GM12878 (cell line): ENCODE measurements around the gene RTN3. TPM values are rescaled to one million over a fixed set of nuclear protein-coding genes. Genes with fewer than 3 reads are reported as not detected.
A peak's percentile ranks its signal among the peaks of the same experiment; 100 is the strongest.

Experiments used
- ATAC-seq: fragments of 200-7000 bp; cut with Tn5 transposase; 3 replicates; pipeline ENCODE4 v1.9.1; 2020; ENCODE audit warnings: mild to moderate bottlenecking, moderate library complexity
- BruUV-seq: library from RNA; stranded (reverse); fragments of 400-500 nt; replicated peaks from 2 replicates; lab custom pipeline; 2021; lab: Mats Ljungman, UMichigan
- CTCF ChIA-PET: fragments of 300-600 bp; sonication (Branson Sonifier 250); formaldehyde crosslinking; extraction: SDS; loops from one replicate; lab custom pipeline; 2021; ENCODE audit warnings: inconsistent platforms; lab: Yijun Ruan, JAX
- POLR2A ChIA-PET: fragments of 350-600 bp; formaldehyde crosslinking; extraction: SDS; loops from one replicate; lab custom pipeline; 2021; ENCODE audit warnings: inconsistent platforms; lab: Charles Lee
- RAD21 ChIA-PET: fragments of 300-600 bp; sonication (Branson Sonifier 250); formaldehyde crosslinking; loops from one replicate; lab custom pipeline; 2023; ENCODE audit warnings: antibody characterized with exemption; ENCODE audit not compliant: unreplicated experiment; lab: Charles Lee
- SMC1A ChIA-PET: fragments of 300-600 bp; sonication (Branson Sonifier 250); formaldehyde crosslinking; loops from one replicate; lab custom pipeline; 2023; ENCODE audit not compliant: unreplicated experiment, uncharacterized antibody; lab: Charles Lee
- DNase-seq: peaks from one replicate; pipeline ENCODE4 v3.0.0-alpha.2; 2011; ENCODE audit warnings: low read depth, low spot score
- FAIRE-seq: peaks from 3 replicates; lab custom pipeline; 2011; peaks lifted over from hg19 to GRCh38; lab: Jason Lieb, UNC
- H2AFZ ChIP-seq: 2 replicates; pipeline ENCODE4 v1.6.0; 2011; ENCODE audit warnings: low read depth, low read length, control low read depth; ENCODE audit not compliant: control insufficient read depth
- H3K27ac ChIP-seq: 2 replicates; pipeline ENCODE4 v1.5.1; 2011; ENCODE audit warnings: control low read depth; ENCODE audit not compliant: control insufficient read depth, insufficient read depth
- H3K27me3 ChIP-seq, 2 experiments: replicated peaks in 1 of 2; 2 replicates each; pipeline versions ENCODE4 v1.6.0 to v1.6.1; 2011; ENCODE audit warnings: low read length in 1 of 2; ENCODE audit not compliant: control insufficient read depth in 2 of 2, insufficient read depth in 2 of 2
- H3K36me3 ChIP-seq, 2 experiments: 2 replicates each; pipeline ENCODE4 v1.5.1; 2011; ENCODE audit warnings: low read length in 1 of 2; ENCODE audit not compliant: control insufficient read depth in 2 of 2, insufficient read depth in 2 of 2
- H3K4me1 ChIP-seq: 2 replicates; pipeline ENCODE4 v1.6.1; 2011; ENCODE audit warnings: mild to moderate bottlenecking, low read length, moderate library complexity, mixed read lengths; ENCODE audit not compliant: control insufficient read depth, insufficient read depth
- H3K4me2 ChIP-seq: 2 replicates; pipeline ENCODE4 v1.6.0; 2011; ENCODE audit warnings: control low read depth; ENCODE audit not compliant: control insufficient read depth, insufficient read depth
- H3K4me3 ChIP-seq: fragments of 200-600 bp; sonication (generic); 2 replicates; pipeline ENCODE4 v1.5.1; 2016
- H3K79me2 ChIP-seq: 2 replicates; pipeline ENCODE4 v1.6.0; 2011; ENCODE audit warnings: low read length; ENCODE audit not compliant: control insufficient read depth, insufficient read depth
- H3K9ac ChIP-seq: 2 replicates; pipeline ENCODE4 v1.8.0; 2011; ENCODE audit warnings: low read length, control low read depth, mixed read lengths; ENCODE audit not compliant: control insufficient read depth, insufficient read depth
- H3K9me3 ChIP-seq: replicated peaks from 3 replicates; pipeline ENCODE4 v1.5.1; 2011; ENCODE audit warnings: mild to moderate bottlenecking, low read length; ENCODE audit not compliant: control insufficient read depth, insufficient read depth
- H4K20me1 ChIP-seq: 2 replicates; pipeline ENCODE4 v1.6.0; 2011; ENCODE audit not compliant: control insufficient read depth, insufficient read depth
- BACH1 ChIP-seq: fragments of 450-650 bp; IDR thresholded peaks from 2 replicates; pipeline ENCODE4 v1.6.1; 2017; ENCODE audit warnings: mild to moderate bottlenecking, borderline replicate concordance
- CHD4 ChIP-seq: fragments of 200-600 bp; sonication (generic); IDR thresholded peaks from 2 replicates; pipeline ENCODE4 v1.6.1; 2016; ENCODE audit warnings: mild to moderate bottlenecking
- GATAD2B ChIP-seq: fragments of 450-650 bp; conservative IDR thresholded peaks from 2 replicates; pipeline ENCODE4 v1.6.1; 2017; ENCODE audit warnings: low read depth, mild to moderate bottlenecking, moderate library complexity
- IKZF2 ChIP-seq, 2 experiments: fragments of 450-650 bp; IDR thresholded peaks; 2 replicates each; pipeline ENCODE4 v1.6.1; 2017; ENCODE audit warnings: mild to moderate bottlenecking in 2 of 2, moderate library complexity in 2 of 2
- KDM1A ChIP-seq: fragments of 200-600 bp; sonication (generic); IDR thresholded peaks from 2 replicates; pipeline ENCODE4 v1.6.1; 2016; ENCODE audit warnings: borderline replicate concordance
- NR2F1 ChIP-seq: fragments of 450-650 bp; conservative IDR thresholded peaks from 2 replicates; pipeline ENCODE4 v1.6.1; 2017; ENCODE audit warnings: mild to moderate bottlenecking
- SIN3A ChIP-seq: IDR thresholded peaks from 2 replicates; pipeline ENCODE4 v1.6.1; 2012; ENCODE audit warnings: low read depth, low read length, improper control_type of control experiment
- SMAD1 ChIP-seq: fragments of 450-650 bp; IDR thresholded peaks from 2 replicates; pipeline ENCODE4 v1.6.1; 2018; ENCODE audit warnings: mild to moderate bottlenecking, low read depth; ENCODE audit not compliant: partially characterized antibody
- WGBS: methylation state at CpG from one replicate; pipeline ENCODE4 v1.1.6; 2016; ENCODE audit warnings: low lambda C conversion rate; ENCODE audit not compliant: insufficient replicate concordance, insufficient coverage; ENCODE audit errors: missing lambda C conversion rate; 5-methylcytosine and 5-hydroxymethylcytosine counted together
- in situ Hi-C: fragments of 300-500 bp; cut with MboI; formaldehyde crosslinking; loops from 9 replicates; pipeline ENCODE4 v1.14.3; 2018; ENCODE audit warnings: mixed read lengths
- intact Hi-C: fragments of 100-400 bp; cut with micrococcal nuclease; formaldehyde crosslinking; loops from one replicate; pipeline ENCODE4 v1.14.2; 2022; ENCODE audit not compliant: unreplicated experiment
- polyA plus RNA-seq, 11 experiments: library from polyadenylated mRNA; depleted of rRNA in 4 of 11; unstranded in 6 of 11; stranded (reverse) in 5 of 11; fragments of >200 nt; fragmentation: Nextera tagmentation in 4 of 11; fragmentation: Illumina TruSeq in 1 of 11; extraction: Ambion mirVana in 4 of 11; extraction: Trizol in 1 of 11; gene quantifications; 1 replicate in 1 of 11; 2 replicates in 10 of 11; pipeline versions ENCODE4 v1.2.1 to v1.2.3, GENCODE V29; 2011 to 2016; ENCODE audit warnings: inconsistent platforms in 2 of 11, missing spikeins in 2 of 11, low read depth in 1 of 11
- total RNA-seq, 4 experiments: library from RNA; depleted of rRNA in 3 of 4; stranded (reverse); fragments of >200 nt in 3 of 4; fragmentation: Illumina TruSeq in 1 of 4; extraction: Trizol in 1 of 4; gene quantifications; 2 replicates each; pipeline versions ENCODE4 v1.2.1 to v1.2.3, GENCODE V29; 2013 to 2021
- TF ChIP-seq, protein P1 (sequence below): fragments of 450-650 bp; IDR thresholded peaks from 2 replicates; pipeline ENCODE4 v1.6.1; 2017; ENCODE audit warnings: low read depth, mild to moderate bottlenecking, moderate library complexity
- TF ChIP-seq, protein P2 (sequence below): IDR thresholded peaks from 2 replicates; pipeline ENCODE4 v1.6.1; 2012; ENCODE audit warnings: low read depth, low read length, improper control_type of control experiment
- TF ChIP-seq, protein P3 (sequence below): fragments of 450-650 bp; IDR thresholded peaks from 2 replicates; pipeline ENCODE4 v1.6.1; 2014; ENCODE audit warnings: mild to moderate bottlenecking
- TF ChIP-seq, protein P4 (sequence below): fragments of 450-650 bp; IDR thresholded peaks from 2 replicates; pipeline ENCODE4 v1.6.1; 2017; ENCODE audit warnings: antibody characterized with exemption, mild to moderate bottlenecking, moderate library complexity

The RTN3 gene
- total and polyA plus RNA-seq, 10 of the 15 experiments (the other 5 are each of a cell fraction or from before 2014, with no cell fraction given), result 22.9 to 64.2 (median 47.0) TPM

DNA sequence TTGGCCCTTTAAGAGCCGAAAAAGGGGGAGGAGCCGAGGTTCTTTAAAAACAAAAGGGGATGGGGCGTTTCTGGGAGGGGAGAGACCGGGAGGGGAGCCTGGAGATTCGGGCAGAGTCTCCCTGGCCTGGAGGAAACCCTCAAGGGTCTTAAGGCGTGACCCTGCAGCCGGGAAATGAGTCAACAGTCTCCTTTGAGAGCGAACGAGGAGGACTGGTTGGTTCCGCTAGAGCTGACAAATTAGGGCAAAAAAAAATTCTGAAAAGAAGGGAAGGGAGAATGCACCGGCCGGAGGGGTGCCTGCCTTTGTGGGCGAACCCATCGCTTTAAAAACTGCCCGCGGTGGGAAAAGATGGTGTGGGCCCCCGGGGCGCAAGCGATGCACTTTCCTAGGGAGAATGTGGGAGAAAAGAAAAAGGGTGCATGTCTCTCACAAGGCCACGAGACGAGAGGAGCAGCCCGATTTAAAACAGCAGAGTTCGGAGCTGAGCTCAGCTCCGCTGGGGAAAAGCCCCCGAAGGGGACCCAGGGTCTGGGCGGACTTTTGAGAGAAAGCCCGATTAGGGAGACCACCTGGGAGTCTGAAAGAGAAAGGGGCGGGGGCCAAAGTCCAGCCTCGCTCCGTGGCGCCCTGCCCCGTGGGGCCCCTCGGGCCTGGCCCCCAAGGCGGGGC is 86.4 kb downstream of the RTN3 start (continued):
- 0 out of 2 replicates have a peak, but pooled peaks have one; percentile 80 for TF ChIP-seq GATAD2B
- TF ChIP-seq, protein P1, sequence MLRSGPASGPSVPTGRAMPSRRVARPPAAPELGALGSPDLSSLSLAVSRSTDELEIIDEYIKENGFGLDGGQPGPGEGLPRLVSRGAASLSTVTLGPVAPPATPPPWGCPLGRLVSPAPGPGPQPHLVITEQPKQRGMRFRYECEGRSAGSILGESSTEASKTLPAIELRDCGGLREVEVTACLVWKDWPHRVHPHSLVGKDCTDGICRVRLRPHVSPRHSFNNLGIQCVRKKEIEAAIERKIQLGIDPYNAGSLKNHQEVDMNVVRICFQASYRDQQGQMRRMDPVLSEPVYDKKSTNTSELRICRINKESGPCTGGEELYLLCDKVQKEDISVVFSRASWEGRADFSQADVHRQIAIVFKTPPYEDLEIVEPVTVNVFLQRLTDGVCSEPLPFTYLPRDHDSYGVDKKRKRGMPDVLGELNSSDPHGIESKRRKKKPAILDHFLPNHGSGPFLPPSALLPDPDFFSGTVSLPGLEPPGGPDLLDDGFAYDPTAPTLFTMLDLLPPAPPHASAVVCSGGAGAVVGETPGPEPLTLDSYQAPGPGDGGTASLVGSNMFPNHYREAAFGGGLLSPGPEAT, result 0 out of 2 replicates have a peak, but pooled peaks have one; percentile 33
- TF ChIP-seq CHD4, result no peak

DNA sequence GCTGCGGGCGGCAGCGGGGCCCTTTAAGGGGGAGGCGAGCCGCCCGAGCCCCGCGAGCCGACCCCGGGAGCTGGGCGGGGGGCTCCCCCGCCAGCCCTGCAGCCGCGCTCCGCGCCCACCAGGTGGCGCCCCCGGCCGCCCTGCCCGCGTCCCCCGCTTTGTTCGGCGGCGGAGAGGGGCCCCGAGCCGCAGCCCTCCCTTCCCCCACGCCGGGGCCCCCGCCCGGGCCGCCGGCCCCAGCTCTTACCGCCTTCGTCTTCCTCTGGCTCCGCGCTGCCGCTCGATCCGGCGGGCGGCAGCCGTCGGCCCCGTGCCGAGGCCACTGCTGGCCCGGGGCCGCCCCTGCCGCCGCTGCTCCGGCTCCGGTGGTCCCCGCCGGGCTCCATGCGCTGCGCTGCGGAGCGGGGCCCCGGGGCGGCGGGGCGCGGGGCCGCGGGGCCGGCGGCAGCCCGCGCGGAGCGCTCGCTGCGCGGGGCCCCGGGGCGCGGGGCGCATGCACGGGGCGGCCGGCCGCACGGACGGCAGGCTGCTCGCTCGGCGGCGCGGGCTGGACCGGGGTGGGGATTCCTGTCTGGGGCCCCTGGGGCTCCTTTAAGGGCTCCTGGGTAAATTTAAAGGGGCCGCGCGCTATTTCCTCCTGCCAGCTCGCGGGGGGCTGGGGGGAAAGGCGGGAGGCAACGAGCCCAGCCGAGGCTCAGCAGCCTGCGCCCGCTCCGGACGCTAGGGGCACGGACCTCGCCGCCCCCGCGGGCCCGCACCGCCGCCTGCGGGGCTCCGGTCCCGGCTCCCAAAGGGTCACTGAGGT is 87.1 kb downstream of the RTN3 start, which contains the start of gene ZFTA:
TSS of gene ZFTA (minus strand) at position 539 of the 805 bp plus-strand sequence. CDS start at position 386, 153 bp downstream.
- SMC1A ChIA-PET, result interaction anchor here (0.7 to 3.0 kb wide), 6 partner anchors 69 to 685 kb away, joined by 3 to 12 read pairs (median 3); partner anchors contain the start of gene MARK2
- H3K4me3 ChIP-seq, result peak within 1 kb of the TSS; percentile 86
- RAD21 ChIA-PET, result interaction anchor here (0.5 to 2.5 kb wide), 10 partner anchors 69 to 380 kb away, joined by 3 to 17 read pairs (median 4); no protein-coding TSS in a partner anchor
- POLR2A ChIA-PET, result interaction anchor here (0.8 kb wide), 1 partner anchor 44 kb away, joined by 3 read pairs; no protein-coding TSS in a partner anchor
- H3K36me3 ChIP-seq, result no peaks in the 10 kb centered on the region; a peak in 1 of 4 replicates
- H3K27ac ChIP-seq, result peak within 1 kb of the TSS; percentile 44
- no TSS peak for BruUV-seq
- CTCF ChIA-PET, result interaction anchor here (0.6 to 4.4 kb wide), 15 partner anchors 14 to 446 kb away, joined by 3 to 18 read pairs (median 4); partner anchors contain the start of gene RTN3
- FAIRE-seq (no peak), ATAC-seq (peak; percentile 68), DNase-seq (no peak)
- H3K79me2 ChIP-seq, result no peaks in the 10 kb centered on the region; the same call in 1 of the 2 replicates
- peak within 1 kb of the TSS; percentile 82 for H2AFZ ChIP-seq
- WGBS, result under 1% methylated on average over 51 of the region's 113 CpGs
- in situ Hi-C loops, result no loop called here
- peak within 1 kb of the TSS; percentile 95 for H3K4me2 ChIP-seq
- intact Hi-C loops, result loop anchor here (5.0 kb wide), 2 partner anchors 69 to 184 kb away; partner anchors contain the start of gene MARK2
- peaks cover 3 to 4% of the 10 kb centered on the region in 2 experiments for H3K27me3 ChIP-seq
- H3K9me3 ChIP-seq, result no peaks in the 10 kb centered on the region
- peak within 1 kb of the TSS; percentile 74 for H3K9ac ChIP-seq
- peaks cover 5% of the 10 kb centered on the region; the same call in 1 of the 2 replicates for H4K20me1 ChIP-seq
- peaks cover 8% of the 10 kb centered on the region; the same call in 1 of the 2 replicates for H3K4me1 ChIP-seq
- TF ChIP-seq, protein P2, sequence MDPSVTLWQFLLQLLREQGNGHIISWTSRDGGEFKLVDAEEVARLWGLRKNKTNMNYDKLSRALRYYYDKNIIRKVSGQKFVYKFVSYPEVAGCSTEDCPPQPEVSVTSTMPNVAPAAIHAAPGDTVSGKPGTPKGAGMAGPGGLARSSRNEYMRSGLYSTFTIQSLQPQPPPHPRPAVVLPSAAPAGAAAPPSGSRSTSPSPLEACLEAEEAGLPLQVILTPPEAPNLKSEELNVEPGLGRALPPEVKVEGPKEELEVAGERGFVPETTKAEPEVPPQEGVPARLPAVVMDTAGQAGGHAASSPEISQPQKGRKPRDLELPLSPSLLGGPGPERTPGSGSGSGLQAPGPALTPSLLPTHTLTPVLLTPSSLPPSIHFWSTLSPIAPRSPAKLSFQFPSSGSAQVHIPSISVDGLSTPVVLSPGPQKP, result no peak
- TF ChIP-seq NR2F1, result no peak; the same call in 1 of the 2 replicates
- TF ChIP-seq IKZF2 (IDR thresholded peaks at IDR 0.05), result no peak
- TF ChIP-seq, protein P3, sequence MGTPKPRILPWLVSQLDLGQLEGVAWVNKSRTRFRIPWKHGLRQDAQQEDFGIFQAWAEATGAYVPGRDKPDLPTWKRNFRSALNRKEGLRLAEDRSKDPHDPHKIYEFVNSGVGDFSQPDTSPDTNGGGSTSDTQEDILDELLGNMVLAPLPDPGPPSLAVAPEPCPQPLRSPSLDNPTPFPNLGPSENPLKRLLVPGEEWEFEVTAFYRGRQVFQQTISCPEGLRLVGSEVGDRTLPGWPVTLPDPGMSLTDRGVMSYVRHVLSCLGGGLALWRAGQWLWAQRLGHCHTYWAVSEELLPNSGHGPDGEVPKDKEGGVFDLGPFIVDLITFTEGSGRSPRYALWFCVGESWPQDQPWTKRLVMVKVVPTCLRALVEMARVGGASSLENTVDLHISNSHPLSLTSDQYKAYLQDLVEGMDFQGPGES, result no peak
- TF ChIP-seq SMAD1, result no peak
- TF ChIP-seq BACH1, result peak; percentile 50; the same call in 1 of the 2 replicates
- TF ChIP-seq, protein P4, sequence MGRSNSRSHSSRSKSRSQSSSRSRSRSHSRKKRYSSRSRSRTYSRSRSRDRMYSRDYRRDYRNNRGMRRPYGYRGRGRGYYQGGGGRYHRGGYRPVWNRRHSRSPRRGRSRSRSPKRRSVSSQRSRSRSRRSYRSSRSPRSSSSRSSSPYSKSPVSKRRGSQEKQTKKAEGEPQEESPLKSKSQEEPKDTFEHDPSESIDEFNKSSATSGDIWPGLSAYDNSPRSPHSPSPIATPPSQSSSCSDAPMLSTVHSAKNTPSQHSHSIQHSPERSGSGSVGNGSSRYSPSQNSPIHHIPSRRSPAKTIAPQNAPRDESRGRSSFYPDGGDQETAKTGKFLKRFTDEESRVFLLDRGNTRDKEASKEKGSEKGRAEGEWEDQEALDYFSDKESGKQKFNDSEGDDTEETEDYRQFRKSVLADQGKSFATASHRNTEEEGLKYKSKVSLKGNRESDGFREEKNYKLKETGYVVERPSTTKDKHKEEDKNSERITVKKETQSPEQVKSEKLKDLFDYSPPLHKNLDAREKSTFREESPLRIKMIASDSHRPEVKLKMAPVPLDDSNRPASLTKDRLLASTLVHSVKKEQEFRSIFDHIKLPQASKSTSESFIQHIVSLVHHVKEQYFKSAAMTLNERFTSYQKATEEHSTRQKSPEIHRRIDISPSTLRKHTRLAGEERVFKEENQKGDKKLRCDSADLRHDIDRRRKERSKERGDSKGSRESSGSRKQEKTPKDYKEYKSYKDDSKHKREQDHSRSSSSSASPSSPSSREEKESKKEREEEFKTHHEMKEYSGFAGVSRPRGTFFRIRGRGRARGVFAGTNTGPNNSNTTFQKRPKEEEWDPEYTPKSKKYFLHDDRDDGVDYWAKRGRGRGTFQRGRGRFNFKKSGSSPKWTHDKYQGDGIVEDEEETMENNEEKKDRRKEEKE, result 0 out of 2 replicates have a peak, but pooled peaks have one; percentile 19
- TF ChIP-seq SIN3A, result no peak
- no peak for TF ChIP-seq KDM1A
